NCI-H1417 (cell line): ENCODE measurements around the gene DCST2.

Experiments used
- DNase-seq, 3 experiments: peaks; one replicate each; lab custom pipeline; 2025; lab: John Stamatoyannopoulos, UW

The DCST2 gene

DNA sequence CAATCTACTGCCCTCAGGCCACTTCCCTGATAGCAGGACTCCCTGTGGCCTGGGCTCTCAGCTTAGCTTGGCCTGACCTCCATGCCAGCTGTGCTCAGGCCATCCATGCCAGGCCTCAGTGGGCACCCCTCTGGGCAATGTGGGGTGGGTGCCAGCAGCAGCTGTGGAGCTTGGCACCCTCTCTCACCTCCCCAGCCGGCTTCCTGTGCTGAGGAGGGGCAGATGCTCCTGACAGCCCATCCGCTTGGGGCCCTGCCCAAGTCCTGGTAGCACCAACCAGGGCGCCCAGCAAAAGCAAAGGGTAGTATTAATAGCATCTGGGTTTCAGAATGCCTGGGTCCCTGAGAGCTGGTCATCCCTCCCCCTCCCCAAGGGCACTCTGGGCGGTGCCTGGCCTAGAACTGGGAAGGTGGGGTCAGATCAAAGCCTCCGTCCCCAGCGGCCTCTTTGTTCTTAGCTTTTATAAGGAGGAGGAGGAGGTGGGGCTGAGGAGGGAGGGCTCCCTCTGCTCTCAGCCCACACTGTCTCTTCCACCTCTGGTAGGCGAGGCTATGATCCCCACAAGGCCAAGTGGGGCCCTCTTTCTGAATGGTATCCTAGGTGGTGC is 36.1 kb upstream of the DCST2 start:
- peak; percentile 67 to 95 (median 91) for DNase-seq

- DNase-seq, result no peak
Observed at GRCh38 chr1:155068599-155068998, 35.0 kb upstream of the DCST2 start.

GRCh38 chr1:155066777-155067176 is 33.2 kb upstream of the DCST2 start:
- no peak for DNase-seq

DNA sequence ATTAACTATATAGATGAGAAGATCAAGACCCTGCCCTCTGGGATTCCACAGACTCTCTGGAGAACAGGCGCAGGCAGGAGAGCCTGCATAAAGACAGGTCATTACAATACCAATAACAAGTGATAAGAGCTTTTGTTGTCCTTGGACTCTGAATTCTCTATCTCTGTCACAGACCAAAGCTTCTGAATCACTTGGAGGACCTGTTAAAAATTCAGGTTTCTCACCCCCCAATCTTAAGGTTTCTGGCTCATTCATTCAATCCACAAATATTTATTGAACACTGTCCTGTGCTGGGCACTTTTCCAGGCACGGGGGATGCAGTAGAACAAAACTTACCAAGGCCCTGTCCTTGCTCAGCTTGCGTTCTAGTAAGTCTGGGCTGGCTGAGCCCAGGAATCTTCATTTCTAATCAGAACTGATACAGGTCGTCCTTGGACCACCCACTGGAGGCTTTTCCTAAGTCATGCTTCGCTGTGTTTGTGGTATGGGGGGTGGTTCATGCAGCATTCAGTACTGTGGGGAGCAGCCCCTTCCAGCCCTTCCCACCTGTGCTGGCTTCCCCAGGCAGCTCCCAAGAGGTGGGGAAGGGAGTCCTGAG is 31.4 kb upstream of the DCST2 start:
- DNase-seq, result no peak

GRCh38 chr1:155064111-155064831 is 30.7 kb upstream of the DCST2 start:
- peak; percentile 57 to 82 (median 80) for DNase-seq

- DNase-seq, result peak; percentile 57 to 91 (median 90)
Observed at GRCh38 chr1:155063550-155064110, 30.0 kb upstream of the DCST2 start, which contains the start of gene EFNA4. EFNA4 (plus strand) TSS chr1:155063740; CDS start chr1:155063824, 84 bp downstream.

DNA sequence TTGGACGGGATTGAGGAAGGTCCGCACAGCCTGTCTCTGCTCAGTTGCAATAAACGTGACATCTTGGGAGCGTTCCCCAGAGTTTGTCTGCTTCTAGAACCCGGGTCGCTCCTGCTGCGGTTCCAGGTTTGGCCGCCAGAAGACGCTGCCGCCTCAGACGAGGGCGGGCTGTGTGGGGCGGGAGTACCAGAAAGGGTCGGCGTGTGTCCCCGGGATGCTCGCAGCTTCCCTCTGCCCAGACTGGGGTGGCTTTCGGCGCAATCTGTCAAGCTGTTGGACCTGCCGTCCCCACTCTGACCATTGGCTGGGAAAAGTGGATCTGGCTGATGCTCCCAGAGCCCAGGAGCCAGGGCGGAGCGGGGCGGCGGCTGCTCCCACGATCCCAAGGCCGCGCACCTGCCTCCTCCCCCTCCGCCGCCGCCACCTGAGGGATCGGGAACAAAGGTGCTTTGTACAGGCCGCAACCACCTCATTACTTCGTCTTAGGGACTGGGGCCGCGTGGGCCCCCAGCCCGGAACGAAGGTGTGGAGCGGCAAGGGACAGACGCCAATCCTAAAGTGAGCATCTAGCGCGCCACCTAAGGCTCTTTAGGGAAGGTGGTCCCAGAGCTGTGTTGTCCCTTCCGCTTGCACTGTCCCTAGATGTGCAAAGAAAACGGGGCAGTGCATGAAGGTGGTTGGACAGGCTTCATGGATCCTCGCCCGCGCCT is 29.3 kb upstream of the DCST2 start:
- peak; percentile 53 to 78 (median 70) for DNase-seq

DNA sequence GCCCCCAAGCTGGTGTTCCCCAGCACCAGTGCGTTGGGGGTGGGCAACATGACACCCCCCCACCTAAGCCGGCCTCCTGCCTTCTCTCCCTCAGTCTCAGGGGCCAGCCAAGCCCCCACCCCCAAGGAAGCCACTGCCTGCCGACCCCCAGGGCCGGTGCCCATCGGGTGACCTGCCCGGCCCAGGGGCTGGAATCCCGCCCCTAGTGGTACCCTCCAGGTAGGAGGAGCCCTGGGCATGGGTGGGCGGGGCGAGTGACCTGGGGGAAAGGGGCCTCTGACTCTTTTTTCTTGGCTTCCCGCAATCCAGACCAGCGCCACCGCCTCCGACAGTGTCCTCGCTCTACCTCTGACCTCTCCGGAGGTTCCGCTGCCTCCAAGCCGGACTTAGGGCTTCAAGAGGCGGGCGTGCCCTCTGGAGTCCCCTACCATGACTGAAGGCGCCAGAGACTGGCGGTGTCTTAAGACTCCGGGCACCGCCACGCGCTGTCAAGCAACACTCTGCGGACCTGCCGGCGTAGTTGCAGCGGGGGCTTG is 28.6 kb upstream of the DCST2 start:
- DNase-seq, result peak in 1 of 3 experiments; percentile 22

DNA sequence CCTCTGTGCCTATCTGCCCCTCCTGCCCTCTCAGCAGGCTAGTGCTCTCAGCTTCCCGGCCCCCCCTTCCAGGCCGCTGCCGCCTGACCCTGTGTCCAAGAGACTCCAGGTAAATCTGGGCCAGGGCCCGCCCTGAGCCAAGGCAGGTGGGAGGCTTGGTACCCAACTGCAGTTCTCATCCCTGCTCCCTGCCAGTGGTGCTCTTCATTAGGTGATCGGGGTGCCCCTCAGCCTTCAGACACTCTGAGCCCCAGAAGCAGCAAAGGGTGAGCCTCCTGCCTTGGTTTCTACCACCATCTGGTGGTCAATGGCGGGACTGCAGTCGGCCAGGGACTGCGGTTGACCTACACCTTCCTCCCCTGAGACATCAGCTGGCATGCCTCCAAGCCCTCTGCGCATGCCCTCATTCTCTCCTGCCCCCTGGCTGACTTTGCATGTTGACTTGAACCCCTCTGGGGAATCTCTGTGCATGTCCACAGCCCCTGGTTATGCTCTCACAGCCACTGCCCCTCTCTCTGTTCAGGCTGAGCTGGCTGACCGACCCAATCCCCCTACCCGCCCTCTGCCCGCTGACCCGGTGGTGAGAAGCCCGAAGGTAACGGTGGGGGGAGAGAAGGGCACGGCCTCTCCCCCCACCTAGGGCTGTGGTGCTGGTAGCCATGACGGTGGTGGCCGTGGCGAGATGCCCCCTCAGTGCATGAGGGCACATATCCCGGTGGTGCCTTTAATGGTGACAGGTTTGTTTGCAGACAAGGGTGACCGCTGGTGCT is 28.0 kb upstream of the DCST2 start:
- peak; percentile 87 to 98 (median 95) for DNase-seq

DNA sequence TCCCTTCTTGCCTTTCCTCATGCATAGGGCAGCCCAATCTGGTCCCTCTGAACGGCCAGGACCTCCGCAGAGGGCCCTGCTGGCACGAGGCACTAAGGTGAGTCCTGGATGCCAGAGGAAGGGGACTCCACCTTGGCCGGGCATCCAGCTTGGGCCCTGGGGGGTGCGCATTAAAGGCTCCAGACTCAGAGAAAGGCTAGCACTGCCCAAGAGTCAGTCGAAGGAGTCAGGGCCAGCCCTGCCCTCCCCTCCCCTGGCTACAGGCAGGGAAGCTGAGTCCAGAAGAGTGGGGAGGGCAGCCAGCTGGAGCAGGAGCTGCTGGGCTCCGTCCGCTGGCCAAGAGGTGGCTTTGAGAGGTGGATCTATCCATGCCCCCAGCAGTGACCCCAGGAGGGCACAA is 27.2 kb upstream of the DCST2 start:
- DNase-seq, result no peak

GRCh38 chr1:155057788-155058211 is 24.2 kb upstream of the DCST2 start:
- no peak for DNase-seq

GRCh38 chr1:155057104-155057503 is 23.5 kb upstream of the DCST2 start:
- no peak for DNase-seq

DNA sequence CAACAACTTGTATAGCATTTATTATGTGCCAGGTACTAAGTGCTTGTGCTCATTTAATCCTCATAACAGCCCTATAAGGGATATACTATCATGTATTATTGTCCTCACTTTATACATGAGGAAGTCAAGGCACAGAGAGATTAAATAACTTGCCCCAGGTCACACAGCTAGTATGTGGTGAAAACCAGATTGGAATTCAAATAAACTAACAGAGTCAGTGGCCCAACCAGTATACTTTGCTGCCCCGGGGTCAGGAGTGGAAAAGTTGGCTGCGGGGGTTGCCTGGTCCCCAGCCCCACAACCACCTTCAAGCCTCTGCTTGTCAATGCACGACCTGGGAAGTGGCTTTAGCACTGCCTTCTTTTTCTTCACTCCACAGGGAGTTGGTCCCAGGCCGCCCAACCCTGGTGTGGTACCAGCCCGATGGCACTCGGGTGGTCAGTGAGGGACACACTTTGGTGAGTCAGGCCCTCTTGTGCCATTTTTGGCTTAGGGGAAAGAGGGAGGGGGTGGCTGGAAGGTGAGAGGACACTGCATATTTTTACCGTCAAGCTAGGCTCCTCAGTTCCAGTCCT is 20.0 kb upstream of the DCST2 start:
- DNase-seq, result no peak

DNA sequence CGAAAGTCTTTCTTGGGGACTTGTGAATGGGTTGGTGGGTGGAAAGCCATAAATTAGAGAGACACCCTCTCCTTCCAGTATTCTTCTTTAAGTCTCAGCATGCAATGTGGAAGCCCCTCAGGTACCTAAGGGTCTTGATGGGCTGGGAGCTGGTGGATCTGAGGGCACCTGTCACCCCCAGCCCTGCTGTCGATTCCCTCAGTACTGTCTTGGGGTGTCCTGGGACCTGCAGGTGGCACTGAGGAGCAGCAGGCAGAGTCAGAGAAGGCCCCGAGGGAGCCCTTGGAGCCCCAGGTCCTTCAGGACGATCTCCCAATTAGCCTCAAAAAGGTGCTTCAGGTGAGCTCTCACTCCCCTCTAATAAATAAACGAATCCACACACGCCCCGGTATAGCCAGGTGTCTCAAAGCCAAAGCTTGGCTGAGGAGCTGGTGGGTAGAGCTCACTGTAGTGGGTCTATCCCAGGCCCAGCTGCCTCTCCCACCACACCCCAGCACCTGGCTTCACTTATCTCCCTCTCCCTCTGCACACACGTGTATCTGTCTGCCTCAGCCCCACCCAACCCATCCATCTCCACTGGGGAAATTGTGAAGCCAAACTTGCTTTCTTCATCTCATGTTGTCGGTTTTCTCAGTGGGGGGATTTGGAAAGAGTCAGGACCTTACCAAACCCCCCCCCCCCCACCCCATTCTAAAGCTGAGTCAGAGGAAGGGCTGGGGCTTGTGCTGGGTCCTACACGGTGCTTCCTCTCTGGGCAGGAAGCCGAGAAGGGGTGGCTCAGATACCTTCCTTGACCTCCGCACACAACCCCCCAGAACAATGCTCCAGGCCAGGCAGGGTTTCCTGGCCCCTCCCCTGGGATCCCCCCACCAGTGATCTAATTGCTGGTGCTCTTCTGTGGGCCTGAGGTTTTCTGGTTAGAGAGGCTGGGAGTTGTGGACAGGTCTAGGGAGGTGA is 19.1 kb upstream of the DCST2 start:
- DNase-seq, result peak; percentile 33 to 82 (median 64)

DNA sequence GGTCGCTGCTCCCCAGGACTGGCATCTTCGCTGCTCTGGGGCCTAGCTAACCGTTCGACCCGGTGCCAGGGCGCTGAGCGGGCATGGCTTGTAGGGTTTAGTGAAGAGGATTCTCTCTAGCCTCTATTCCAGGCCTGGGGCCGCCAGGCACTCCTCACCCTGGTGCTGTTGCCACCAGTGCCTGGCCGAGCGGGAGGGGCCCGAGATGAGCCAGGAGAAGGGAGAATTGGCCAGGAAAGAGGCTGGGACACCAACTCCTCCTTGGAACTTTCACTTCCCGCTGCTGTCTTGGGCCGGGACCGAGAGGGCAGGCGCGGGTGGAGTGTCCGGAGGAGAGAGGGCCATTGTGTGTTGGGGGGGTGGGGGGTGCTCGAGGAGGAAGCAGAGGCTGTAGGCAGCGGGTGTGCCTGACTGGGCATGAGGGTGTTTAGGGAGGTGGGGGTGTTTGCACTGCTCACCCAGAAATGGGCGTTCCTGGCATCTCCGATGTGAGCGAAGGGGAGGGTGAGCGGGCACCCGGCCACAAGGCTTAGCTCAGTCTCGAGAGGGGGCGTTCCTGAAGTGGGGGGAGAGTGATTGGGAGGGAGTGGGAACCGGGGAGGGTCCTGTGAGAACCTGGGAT is 18.3 kb upstream of the DCST2 start:
- peak; percentile 57 to 72 (median 69) for DNase-seq

DNA sequence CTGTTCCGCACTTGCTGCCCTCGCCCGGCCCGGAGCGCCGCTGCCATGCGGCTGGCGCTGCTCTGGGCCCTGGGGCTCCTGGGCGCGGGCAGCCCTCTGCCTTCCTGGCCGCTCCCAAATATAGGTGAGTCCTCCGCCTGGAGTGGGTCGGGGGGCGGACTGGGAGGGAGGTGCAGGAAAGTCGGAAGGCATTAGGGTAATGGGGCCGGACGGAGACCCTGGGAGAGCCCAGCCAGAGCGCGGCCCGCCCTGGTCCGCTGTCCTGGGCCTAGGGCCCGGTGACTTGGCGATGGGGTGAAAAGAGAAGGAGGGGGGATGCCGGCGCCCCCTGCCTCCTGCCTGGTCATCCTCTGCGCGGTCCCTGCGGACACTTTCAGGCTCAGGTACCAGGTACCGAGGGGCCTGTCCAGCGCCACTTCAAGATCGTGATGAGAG is 17.8 kb upstream of the DCST2 start:
- peak in 1 of 3 experiments; percentile 70 for DNase-seq

- DNase-seq, result peak; percentile 86 to 94 (median 93)
Observed at GRCh38 chr1:155050560-155051341, 17.2 kb upstream of the DCST2 start, which contains the start of gene ADAM15. ADAM15 (plus strand) TSS chr1:155051316; CDS start chr1:155051387, 71 bp downstream.
